RPMI7951 (cell line): ENCODE results near the gene CD300LG. TPM values are rescaled to one million over a fixed set of nuclear protein-coding genes. Genes with fewer than 3 reads are reported as not detected.
"Not testable (repeated sequence)": the region's sequence is repeated elsewhere in the genome, so short reads cannot be mapped to it uniquely, and the experiment has no call there.

Source experiments
- DNase-seq: peaks from one replicate; pipeline ENCODE4 v3.0.0-alpha.2; 2012; ENCODE audit warnings: low read depth
- total RNA-seq: library from RNA; depleted of rRNA; stranded (reverse); fragments of >200 nt; shearing (Covaris generic); gene quantifications from 2 replicates; pipeline ENCODE4 v1.2.3, GENCODE V29; 2014; rRNA removed

CD300LG gene
- total RNA-seq: not detected in 2 replicates

DNA sequence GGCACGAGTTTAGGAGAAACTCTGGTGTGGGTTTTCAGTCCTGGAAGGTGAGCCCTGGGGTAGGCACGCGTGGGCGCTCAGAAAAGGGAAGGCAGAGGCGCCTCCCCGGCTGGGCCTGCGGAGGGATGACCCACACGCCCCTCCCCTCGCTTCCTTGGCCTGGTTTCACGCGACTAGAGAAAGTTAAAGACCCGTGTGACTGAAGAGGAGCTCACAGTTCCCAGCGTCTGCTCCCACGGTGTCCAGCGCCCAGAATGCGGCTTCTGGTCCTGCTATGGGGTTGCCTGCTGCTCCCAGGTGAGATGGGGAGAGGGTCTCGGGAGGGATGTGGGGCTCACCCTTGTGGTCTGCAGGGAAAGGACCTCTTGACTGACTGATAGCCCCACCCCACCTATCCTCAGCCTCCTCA lies at the start of gene CD300LG:
TSS of gene CD300LG (plus strand) at position 214 of the 409 bp plus-strand sequence. CDS start at position 255, 41 bp downstream.
- no peak for DNase-seq

DNA sequence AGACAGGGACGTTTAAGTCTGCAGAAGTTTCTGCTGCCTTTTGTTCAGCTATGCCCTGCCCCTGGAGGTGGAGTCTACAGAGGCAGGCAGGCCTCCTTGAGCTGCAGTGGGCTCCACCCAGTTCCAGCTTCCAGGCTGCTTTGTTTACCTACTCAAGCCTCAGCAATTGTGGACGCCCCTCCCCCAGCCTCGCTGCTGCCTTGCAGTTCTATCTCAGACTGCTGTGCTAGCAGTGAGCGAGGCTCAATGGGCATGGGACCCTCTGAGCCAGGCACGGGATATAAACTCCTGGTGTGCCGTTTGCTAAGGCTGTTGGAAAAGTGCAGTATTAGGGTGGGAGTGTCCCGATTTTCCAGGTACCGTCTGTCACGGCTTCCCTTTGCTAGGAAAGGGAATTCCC lies 49.0 kb upstream of the CD300LG start:
- DNase-seq: not testable (repeated sequence)

GRCh38 chr17:43799047-43799446 lies 47.9 kb upstream of the CD300LG start:
- no peak for DNase-seq

GRCh38 chr17:43800736-43801135 lies 46.2 kb upstream of the CD300LG start:
- DNase-seq: no peak

- DNase-seq: no peak
Measured at GRCh38 chr17:43801844-43802243, 45.1 kb upstream of the CD300LG start.

GRCh38 chr17:43803758-43804157 lies 43.2 kb upstream of the CD300LG start:
- DNase-seq: peak; percentile 57

DNA sequence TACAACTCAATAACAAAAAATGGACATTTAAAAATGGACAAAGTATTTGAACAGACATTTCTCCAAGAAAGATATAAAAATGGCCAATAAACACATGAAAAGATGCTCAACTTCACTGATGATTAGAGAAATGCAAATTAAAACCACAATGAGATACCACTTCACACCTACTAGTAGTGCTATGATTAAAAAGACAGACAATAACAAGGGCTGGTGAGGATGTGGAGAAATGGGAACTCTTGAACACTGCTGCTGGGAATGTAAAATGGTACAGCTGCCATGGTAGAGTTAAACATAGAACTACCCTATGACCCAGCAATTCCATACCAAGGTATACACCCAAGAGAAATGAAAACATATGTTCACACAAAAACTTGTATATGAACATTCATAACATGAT lies 41.9 kb upstream of the CD300LG start:
- no peak for DNase-seq

DNA sequence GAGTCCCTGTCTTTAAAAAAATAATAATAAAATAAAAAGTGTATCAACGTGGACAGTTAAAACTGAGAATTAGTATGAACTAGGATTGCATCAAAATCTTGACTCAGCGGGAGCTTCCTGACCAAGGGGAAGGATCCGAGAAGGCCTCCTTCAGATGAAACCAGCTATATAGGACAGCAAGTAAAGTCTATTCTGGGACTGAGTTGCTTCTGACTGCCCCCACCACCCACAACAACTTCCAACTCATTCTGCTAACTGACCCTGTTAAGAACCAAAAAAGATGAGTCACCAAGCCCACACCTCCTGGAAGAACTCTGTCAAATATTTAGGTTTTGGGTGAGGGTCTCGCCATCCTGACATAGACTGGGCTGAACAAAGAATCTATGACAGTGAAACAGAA lies 38.9 kb upstream of the CD300LG start:
- DNase-seq: no peak

DNA sequence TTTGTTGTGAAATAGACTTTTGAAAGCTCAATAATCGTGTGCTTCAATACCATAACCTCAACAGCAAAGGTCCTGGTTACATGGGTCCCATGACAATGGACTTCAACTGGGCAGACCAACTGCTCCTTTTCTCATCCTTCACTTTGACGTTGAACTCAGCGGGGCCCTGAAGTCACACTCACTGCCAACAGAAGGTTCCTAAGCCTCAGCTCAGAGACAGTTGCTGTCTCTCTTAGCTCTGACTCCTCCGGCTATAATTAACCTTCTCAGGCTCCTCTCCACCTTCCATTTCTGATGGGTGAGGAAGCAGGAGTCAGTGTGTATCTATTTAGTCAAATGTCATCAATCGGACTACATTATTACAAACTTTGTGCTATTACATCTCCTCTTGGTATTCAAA lies 37.9 kb upstream of the CD300LG start:
- no peak for DNase-seq

DNA sequence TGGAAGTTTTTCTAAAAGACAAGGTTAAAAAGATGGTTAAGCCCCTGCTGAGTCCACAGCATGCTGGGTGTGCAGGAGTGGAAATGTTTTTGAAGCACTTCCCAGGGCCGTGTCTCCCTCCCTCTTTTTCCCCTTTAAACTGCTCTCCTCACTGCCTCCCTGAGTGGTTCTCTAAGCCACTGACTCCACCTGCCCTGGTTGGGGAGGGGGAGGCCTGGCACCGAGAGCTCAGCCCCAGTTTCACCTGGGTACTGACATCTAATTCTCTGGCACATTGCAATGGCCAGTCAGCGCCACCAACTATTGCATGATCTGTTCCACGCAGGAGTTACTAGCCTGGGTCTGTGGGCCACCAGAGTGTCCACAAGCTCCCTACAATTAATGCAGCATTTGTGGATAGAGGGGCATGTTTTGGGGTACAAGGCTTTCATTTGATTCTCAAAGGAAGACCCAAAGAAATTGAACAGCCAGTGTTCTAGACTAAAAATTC lies 36.7 kb upstream of the CD300LG start:
- DNase-seq: no peak

- DNase-seq: no peak
Measured at GRCh38 chr17:43810823-43811222, 36.2 kb upstream of the CD300LG start.

- no peak for DNase-seq
Measured at GRCh38 chr17:43812396-43813265, 34.3 kb upstream of the CD300LG start.

GRCh38 chr17:43813386-43813785 lies 33.6 kb upstream of the CD300LG start:
- no peak for DNase-seq

DNA sequence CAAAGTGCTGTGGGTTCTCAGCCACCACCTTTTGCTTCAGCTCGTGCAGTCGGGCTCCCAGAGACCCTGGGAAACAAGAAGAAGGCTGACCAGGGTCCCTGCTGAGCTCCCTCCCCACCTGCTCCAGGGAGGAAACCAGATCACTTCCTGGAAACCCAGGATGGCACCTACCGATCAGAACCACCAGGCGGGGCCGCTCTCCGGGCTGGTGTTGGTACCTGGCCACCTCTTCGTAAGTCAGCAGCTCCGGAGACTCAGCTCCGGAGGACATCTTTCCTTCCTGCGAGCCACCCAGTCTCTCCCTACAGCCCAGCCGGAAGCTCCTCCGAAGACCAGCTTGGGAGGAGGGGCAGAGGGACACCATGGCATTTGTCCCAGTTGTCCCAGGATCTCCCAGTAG lies 33.0 kb upstream of the CD300LG start:
- DNase-seq: no peak

GRCh38 chr17:43814714-43815113 lies 32.3 kb upstream of the CD300LG start:
- peak; percentile 48 for DNase-seq

- no peak for DNase-seq
Measured at GRCh38 chr17:43816336-43817320, 30.3 kb upstream of the CD300LG start.

DNA sequence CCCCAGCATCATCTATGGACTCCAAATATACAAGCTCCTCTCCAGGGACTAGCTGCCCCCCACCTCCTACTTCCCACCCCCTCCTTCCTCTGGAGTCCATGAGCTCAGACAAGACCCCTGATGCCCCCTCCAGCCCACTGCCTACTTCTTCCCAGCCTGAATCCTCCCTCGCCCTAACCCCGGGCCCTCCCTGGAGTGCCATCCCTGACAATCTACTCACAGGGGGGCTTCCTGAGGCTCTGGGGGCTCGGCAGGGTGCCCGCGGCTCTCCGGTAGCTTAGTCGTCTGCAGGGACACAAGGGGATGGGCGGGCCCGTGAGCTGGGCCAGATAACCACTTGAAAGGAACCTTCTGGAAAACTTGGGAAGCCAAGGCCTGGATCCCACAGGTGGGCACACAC lies 29.1 kb upstream of the CD300LG start:
- DNase-seq: no peak

GRCh38 chr17:43818966-43819365 lies 28.0 kb upstream of the CD300LG start:
- no peak for DNase-seq

GRCh38 chr17:43820759-43821158 lies 26.2 kb upstream of the CD300LG start:
- no peak for DNase-seq

- DNase-seq: peak; percentile 73
Measured at GRCh38 chr17:43822570-43823190, 24.3 kb upstream of the CD300LG start.

GRCh38 chr17:43823350-43824084 lies 23.5 kb upstream of the CD300LG start:
- no peak for DNase-seq
